ENCODE data around the gene SMIM41. TPM values are rescaled to one million over a fixed set of nuclear protein-coding genes. Genes with fewer than 3 reads are reported as not detected.

The SMIM41 gene
- total RNA-seq, 1 donor from 2014 or later: not detected

Other genes with a start within 250 kb of the SMIM41 start
- 0.48 TPM for gene FIGNL2, start 231.0 kb upstream of the SMIM41 start, total RNA-seq (ENCODE audit: insufficient read depth, low replicate concordance)
- 2.9 TPM for gene ANKRD33, start 191.6 kb upstream of the SMIM41 start, total RNA-seq (ENCODE audit: insufficient read depth, low replicate concordance)
- 37.6 TPM for gene ACVRL1, start 172.2 kb upstream of the SMIM41 start, total RNA-seq (ENCODE audit: insufficient read depth, low replicate concordance)
- 34.9 TPM for gene ACVR1B, start 128.0 kb upstream of the SMIM41 start, total RNA-seq (ENCODE audit: insufficient read depth, low replicate concordance)
- 2.6 TPM for gene TAMALIN, start 72.8 kb upstream of the SMIM41 start, total RNA-seq (ENCODE audit: insufficient read depth, low replicate concordance)
- gene NR4A1, start 28.3 kb upstream of the SMIM41 start, total RNA-seq (ENCODE audit: insufficient read depth, low replicate concordance): 26.5 TPM
- gene ATG101, start 9.7 kb upstream of the SMIM41 start, total RNA-seq (ENCODE audit: insufficient read depth, low replicate concordance): 22.6 TPM
- gene KRT80, start 112.3 kb downstream of the SMIM41 start, total RNA-seq (ENCODE audit: insufficient read depth, low replicate concordance): not detected
- gene KRT7, start 153.5 kb downstream of the SMIM41 start, total RNA-seq (ENCODE audit: insufficient read depth, low replicate concordance): 7.7 TPM
- not detected for gene KRT86, start 194.9 kb downstream of the SMIM41 start, total RNA-seq (ENCODE audit: insufficient read depth, low replicate concordance)
- gene KRT81, start 211.8 kb downstream of the SMIM41 start, total RNA-seq (ENCODE audit: insufficient read depth, low replicate concordance): 2.9 TPM
- not detected for gene KRT83, start 241.7 kb downstream of the SMIM41 start, total RNA-seq (ENCODE audit: insufficient read depth, low replicate concordance)

All from umbilical cord (tissue), 1 donor.